Measurements from ENCODE around the gene PPP2R5C. TPM values are rescaled to one million over a fixed set of nuclear protein-coding genes. Genes with fewer than 3 reads are reported as not detected.
A peak's percentile ranks its signal among the peaks of the same experiment; 100 is the strongest.

The PPP2R5C gene
- total and polyA plus RNA-seq, 7 donors, result 90.2 to 175 (median 131) TPM

GRCh38 chr14:101962503-101962874 is 201.0 kb downstream of the PPP2R5C start:
- H3K4me3 ChIP-seq, result no peak overlapping the region
- H3K27ac ChIP-seq, result peak overlapping the region; percentile 88 to 100 (median 96)
- peak; percentile 93 for DNase-seq
- H3K4me1 ChIP-seq, result peaks cover 0 to 53% (median 42%) of the 10 kb centered on the region in 4 donors
- no peaks in the 10 kb centered on the region for H3K27me3 ChIP-seq
- WGBS, 2 donors, result 27 to 56% methylated on average over 5 of the region's 5 CpGs
- intact Hi-C loops (cut with DNase I), result loop anchor here (5.0 to 10.0 kb wide), 2 partner anchors 85 to 352 kb away; partner anchors contain the start of gene ZNF839
- no peaks in the 10 kb centered on the region for H3K36me3 ChIP-seq
- TF ChIP-seq POLR2AphosphoS5 (IDR thresholded peaks at IDR 0.05), result peak in 1 of 4 donors; percentile 17
- TF ChIP-seq EP300 (IDR thresholded peaks at IDR 0.05), result no peak
- no peaks in the 10 kb centered on the region for H3K9me3 ChIP-seq

- DNase-seq, result no peak
- H3K4me1 ChIP-seq, result peaks cover 0 to 59% (median 43%) of the 10 kb centered on the region in 4 donors
These were observed 201.5 kb downstream of the PPP2R5C start for GRCh38 chr14:101963052-101963451.

GRCh38 chr14:101963656-101964296 is 202.3 kb downstream of the PPP2R5C start:
- intact Hi-C loops (cut with DNase I), result loop anchor here (1.0 to 10.0 kb wide), 4 partner anchors 15 to 351 kb away; partner anchors contain the start of genes PPP2R5C and ZNF839
- Histone ChIP-seq H3K36me3 (no peaks in the 10 kb centered on the region), H3K4me3 (peak overlapping the region in 2 of 4 donors; percentile 17 to 100), H3K4me1 (peaks cover 0 to 62% (median 43%) of the 10 kb centered on the region in 4 donors), H3K27ac (peak overlapping the region; percentile 88 to 100 (median 96)), H3K9me3 (no peaks in the 10 kb centered on the region), H3K27me3 (no peaks in the 10 kb centered on the region)
- DNase-seq, result no peak
- WGBS, 2 donors, result 67 to 69% methylated on average over 20 of the region's 20 CpGs
- no peak for TF ChIP-seq POLR2AphosphoS5 (IDR thresholded peaks at IDR 0.05)
- no peak for TF ChIP-seq POLR2A (IDR thresholded peaks at IDR 0.05)
- TF ChIP-seq EP300 (IDR thresholded peaks at IDR 0.05), result no peak
- no peak for TF ChIP-seq CTCF (IDR thresholded peaks at IDR 0.05)

More at GRCh38 chr14:101963052-101963451, 201.5 kb downstream of the PPP2R5C start:
- Histone ChIP-seq H3K36me3 (no peaks in the 10 kb centered on the region), H3K9me3 (no peaks in the 10 kb centered on the region), H3K27me3 (no peaks in the 10 kb centered on the region), H3K27ac (peak overlapping the region; percentile 88 to 100 (median 96)), H3K4me3 (no peak overlapping the region)
- 89 to 92% methylated on average over 5 of the region's 5 CpGs for WGBS, 2 donors
- TF ChIP-seq POLR2AphosphoS5 (IDR thresholded peaks at IDR 0.05) (no peak), CTCF (IDR thresholded peaks at IDR 0.05) (no peak), POLR2A (IDR thresholded peaks at IDR 0.05) (no peak), EP300 (IDR thresholded peaks at IDR 0.05) (no peak)
- intact Hi-C loops (cut with DNase I), result loop anchor here (5.0 to 10.0 kb wide), 2 partner anchors 84 to 352 kb away; partner anchors contain the start of gene ZNF839

- H3K4me1 ChIP-seq, result peaks cover 0 to 62% (median 43%) of the 10 kb centered on the region in 4 donors
- intact Hi-C loops (cut with DNase I), result loop anchor here (1.0 to 10.0 kb wide), 4 partner anchors 16 to 350 kb away; partner anchors contain the start of genes PPP2R5C and ZNF839
- WGBS, 2 donors, result 0% methylated on average over 115 of the region's 115 CpGs
These were observed 203.0 kb downstream of the PPP2R5C start, which contains the start of gene DYNC1H1 for GRCh38 chr14:101964297-101965180. DYNC1H1 (plus strand) TSS chr14:101964573; CDS start chr14:101964692, 119 bp downstream.

More at GRCh38 chr14:101964297-101965180, 203.0 kb downstream of the PPP2R5C start, which contains the start of gene DYNC1H1:
- TF ChIP-seq CTCF (IDR thresholded peaks at IDR 0.05) (no peak), EP300 (IDR thresholded peaks at IDR 0.05) (no peak), POLR2AphosphoS5 (IDR thresholded peaks at IDR 0.05) (peak; percentile 97 to 99 (median 98)), POLR2A (IDR thresholded peaks at IDR 0.05) (peak; percentile 95 to 96)
- Histone ChIP-seq H3K36me3 (peaks cover 0 to 5% (median 0%) of the 10 kb centered on the region in 4 donors), H3K27ac (peak within 1 kb of the TSS; percentile 88 to 100 (median 96)), H3K4me3 (peak within 1 kb of the TSS; percentile 89 to 100 (median 92)), H3K9me3 (no peaks in the 10 kb centered on the region), H3K27me3 (no peaks in the 10 kb centered on the region)
- peak; percentile 99 for DNase-seq
